Inflammatory macrophage (primary cell): Measurements from ENCODE around the gene SEC14L1.
"Not testable (repeated sequence)": the region's sequence is repeated elsewhere in the genome, so short reads cannot be mapped to it uniquely, and the experiment has no call there.

Source experiments
- DNase-seq, 2 donors: peaks; one replicate each; pipeline ENCODE4 v3.0.0-alpha.2; 2020 to 2022
- total RNA-seq, 18 experiments: gene quantifications; one replicate each; lab custom pipeline; 2026; ENCODE audit warnings: mixed read lengths in 6 of 18, inconsistent platforms in 2 of 18; lab: John Stamatoyannopoulos, UW

SEC14L1 gene
- 47.9 to 226 (median 146) reads per million in 18 experiments for total RNA-seq

DNA sequence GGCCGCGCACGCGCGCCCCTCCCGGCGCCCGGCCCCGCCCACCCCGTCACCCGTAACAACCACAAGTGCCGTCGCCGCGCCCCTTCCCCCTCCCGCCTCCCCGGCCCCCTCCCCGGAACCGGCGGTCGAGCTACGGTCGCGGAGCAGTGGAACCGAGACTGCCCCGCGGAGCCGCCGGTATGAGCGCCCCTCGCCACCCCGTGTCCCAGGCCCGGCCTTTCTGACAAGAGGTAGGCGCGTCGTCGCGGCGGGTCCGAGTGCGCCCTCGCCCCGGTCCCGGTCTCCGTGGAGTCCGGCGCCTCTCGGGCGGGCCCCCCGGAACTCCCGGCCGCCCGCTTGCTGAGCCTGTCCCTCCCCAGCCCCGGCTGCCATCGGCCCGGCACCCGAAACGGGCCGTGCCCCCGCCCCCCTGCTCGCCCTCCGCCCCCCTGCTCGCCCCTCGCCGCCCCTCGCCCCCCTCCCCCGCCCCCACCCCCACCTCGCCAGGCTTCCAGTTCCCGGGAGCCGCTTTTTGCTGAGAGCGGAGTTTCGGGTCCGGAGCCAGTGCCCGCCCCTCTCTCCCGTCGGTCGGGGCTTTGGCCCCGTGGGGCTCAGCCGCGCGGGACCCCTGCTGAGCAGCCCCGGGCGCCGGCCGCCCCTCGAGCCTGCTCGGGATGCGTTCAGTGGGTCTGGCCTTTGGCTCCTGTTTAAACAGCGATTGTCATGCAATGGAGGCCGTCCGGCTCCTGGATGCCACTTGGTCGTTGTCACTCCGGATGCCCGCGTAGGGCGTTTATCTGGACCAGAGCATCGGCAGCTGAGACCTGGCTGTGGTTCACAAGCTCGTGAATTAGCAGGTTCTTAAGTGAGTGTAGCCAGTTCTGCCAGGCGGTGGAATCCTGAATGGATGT is at the start of gene SEC14L1:
Gene SEC14L1 (plus strand): TSS at position 92 of the 890 bp plus-strand sequence. CDS start 2,628 bp downstream, outside the sequence.
- peak; percentile 33 to 40 for DNase-seq

DNA sequence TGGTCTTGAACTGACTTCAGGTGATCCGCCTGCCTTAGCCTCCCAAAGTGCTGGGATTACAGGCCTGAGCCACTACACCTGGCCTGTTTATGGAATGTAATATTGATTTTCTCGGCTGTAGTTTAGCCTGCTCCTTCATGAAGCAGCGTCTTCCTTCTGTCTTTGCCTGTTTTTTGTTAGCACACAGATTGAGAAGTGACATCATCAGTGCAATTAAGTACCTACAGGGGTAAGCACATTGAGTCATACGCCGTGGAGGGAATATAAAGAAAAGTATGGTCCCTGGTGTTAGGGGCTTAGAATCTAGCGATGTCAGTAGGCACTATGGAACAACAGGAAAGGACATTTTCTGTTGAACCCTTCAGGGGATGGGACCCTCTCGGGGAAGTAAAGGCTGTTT is 48.7 kb upstream of the SEC14L1 start:
- DNase-seq: no peak

DNA sequence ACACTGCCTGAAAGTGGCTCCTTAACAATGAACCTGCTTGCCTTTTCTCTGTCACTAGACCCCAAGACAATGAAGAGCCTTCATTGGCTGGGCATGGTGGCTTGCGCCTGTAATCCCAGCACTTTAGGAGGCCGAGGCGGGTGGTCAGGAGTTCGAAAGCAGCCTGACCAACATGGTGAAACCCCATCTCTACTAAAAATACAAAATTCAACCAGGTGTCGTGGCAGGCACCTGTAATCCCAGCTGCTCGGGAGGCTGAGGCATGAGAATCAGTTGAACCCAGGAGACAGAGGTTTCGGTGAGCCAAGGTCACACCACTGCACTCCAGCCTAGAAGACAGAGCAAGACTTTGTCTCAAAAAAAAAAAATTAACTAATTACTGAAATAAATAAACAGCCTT is 45.3 kb upstream of the SEC14L1 start:
- DNase-seq: no peak

DNA sequence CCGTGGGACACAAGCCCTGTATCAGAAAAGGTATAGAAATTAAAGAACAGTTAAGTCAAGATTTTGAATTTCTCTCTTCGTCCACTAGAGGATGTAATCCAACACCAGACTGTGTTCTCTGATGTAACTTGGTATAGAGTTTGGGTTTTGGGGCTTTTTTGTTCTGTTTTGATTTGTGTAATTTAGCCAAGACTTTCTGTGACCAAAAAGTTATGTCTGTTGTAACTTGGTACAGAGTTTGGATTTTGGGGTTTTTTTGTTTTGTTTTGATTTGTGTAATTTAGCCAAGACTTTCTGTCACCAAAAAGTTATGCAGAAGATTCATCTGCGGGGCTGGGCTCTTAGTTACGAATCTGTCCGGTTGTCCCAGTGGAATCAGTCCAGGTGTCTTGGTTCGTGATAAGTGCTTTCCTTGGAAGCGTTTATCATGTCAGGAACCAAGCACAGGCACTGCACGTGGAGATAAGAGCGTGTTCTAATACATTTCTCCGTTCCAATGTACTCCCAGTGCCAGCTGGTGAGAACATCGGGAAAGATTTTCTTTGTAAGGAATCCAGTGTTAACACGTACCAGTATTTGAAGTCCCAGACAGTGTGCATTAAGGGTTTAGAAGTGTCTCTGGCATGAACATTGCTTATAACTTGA is 44.1 kb upstream of the SEC14L1 start:
- DNase-seq: peak; percentile 32 to 67

DNA sequence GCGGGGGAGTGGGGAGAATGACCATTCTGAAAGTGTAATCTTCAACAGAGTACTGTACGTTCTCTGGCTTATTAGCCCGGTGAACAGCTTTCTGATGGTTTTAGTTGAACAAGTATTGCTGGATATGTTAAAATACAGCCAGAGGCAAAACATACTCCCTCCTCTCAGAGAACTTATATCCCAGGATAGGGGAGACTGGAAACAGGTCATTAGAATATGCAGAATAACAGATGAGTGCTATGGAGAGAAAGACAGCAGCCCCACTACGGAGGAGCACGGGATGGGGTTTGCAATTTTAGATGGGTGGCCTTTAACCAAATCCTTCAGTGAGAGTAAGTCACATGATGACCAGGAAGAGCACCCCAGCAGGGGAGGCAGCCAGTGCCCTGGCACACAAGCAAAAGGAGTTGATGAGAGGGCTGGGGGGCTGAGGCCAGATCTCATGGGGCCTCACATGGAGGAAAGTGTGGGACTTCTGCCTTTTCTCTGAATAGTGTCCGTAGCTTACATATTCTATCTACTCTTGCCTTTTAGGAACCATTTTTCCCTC is 43.1 kb upstream of the SEC14L1 start:
- peak; percentile 36 to 58 for DNase-seq

DNA sequence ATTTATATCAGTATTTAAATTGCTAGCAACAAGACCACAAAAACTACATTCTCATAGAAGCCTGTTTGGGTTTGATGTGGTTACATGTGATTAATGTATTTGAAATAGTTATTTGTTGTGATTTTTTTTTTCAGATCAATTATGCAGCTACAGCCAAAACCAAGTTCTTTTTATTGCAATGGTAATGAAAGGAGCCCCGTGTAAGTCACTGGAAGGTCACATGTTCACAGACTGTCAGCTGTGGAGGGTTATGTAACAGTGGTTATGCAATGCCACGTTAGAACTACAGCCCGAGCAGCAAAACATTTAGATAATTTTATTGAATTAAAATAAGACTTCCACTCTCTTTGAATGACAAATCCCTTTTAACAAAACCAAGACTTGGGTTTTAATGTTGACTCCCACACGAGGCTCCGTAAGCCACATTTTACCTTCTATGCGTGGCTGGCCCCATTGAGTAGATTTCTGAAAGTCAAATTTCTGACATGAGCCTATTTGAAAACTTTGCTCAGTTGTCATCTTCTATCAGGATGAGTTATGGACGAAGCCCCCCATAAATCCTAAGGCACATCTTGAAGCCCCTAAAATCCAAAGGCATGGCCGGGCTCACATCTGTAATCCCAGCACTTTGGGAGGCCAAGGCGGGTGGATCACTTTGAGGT is 41.8 kb upstream of the SEC14L1 start:
- peak; percentile 89 to 91 for DNase-seq

DNA sequence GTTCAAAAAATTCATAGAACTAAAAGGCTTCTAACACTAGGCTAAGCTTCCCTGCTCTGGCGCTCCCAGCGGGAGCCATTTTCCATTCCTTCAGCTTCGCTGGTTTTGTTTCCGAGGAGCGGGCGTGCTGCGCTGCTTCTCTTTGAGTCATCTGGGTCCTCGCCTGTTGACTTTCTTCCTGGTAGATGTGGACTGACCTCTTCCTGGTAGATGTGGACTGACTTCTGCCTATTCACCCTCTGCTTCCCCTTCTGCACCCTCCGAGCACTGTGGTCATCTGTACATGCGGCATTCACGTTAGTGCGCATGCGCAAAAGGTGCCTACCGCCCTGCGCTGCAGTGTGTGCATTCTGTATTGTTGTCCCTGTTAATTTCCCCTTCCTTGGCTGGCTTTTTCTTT is 40.8 kb upstream of the SEC14L1 start:
- peak; percentile 97 to 98 for DNase-seq

DNA sequence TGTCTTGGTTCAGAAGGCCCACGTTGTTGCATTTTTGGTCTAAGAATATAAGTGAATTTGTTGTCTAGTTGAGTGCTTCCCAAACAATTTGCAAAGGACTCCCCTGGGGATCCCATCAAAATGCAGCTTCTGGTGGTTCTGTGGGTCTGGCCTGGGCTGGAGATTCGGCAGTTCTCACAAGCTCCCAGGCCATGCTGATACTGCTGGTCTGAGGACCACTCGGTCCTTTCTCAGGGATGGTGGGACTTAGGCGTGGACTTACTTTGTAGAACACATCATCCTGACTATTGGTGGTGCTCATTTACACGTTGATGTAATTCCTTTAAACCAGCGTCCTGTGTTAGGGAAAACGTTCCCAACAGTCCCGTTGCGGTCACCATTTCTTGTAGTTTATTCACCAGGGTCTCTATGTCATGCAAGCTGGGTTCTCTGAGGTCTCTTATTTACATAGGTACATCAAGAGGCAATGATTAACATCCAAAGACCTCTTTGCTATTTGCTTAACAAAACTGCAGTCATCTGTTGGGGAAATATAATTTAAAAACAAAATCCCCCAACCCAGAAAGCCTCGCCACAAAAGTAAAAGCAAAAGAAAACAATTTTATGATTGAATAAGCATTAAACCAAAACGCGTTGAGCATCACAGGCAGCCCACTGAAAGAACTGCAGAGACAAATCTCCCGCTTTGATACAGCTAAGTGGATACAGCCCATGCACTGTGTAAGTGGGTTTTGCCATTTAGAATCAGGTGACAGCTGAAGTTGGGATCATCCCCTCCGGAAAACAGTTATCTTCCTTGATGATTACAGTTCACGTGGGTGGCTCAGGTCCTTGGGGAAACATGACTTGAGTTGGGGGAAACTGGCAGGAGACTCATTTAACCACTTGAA is 39.0 kb upstream of the SEC14L1 start:
- no peak for DNase-seq

DNA sequence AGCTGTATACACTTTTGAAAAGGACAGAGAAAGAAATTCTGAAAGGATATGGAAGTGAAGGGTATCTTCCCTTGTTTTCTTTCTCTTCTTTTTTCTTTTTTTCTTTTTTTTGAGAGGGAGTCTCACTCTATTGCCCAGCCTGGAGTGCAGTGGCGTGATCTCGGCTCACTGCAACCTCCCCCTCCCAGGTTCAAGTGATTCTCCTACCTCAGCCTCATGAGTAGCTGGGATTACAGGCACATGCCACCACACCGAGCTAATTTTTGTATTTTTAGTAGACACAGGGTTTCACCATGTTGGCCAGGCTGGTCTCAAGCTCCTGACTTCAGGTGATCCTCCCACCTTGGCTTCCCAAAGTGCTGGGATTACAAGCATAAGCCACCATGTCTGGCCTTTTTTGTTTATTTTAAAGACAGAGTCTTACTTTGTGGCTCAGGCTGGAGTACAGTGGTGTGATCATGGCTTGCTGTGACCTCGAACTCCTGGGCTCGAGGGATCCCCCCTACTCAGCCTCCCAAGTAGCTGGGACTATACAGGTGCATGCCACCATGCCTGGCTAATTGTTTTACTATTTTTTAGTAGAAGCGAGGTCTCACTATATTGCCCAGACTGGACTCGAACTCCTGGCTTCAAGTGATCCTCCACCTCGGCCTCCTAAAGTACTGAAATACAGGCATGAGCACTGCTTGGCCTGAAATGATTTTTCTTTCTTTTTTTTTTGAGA is 38.2 kb upstream of the SEC14L1 start:
- DNase-seq: not testable (repeated sequence)

DNA sequence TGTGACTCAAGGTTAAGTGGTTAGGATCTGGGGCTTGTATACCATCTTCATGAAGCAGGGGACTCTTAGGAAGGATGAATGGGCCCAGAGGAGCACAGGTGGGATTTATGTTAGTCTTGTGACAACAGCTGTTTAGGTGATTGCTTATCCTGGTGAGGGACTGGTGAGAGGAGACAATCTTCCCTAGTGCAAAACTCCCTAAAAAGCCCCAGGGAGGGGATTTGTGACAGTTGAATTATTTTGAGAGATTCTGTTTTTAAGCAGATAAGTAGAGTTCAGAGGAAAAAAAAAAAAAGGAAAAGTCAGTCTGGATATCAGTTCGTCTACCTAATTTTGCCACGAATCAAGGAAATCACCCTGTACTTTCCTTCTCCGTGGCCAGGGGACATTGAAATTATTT is 35.1 kb upstream of the SEC14L1 start:
- DNase-seq: no peak

DNA sequence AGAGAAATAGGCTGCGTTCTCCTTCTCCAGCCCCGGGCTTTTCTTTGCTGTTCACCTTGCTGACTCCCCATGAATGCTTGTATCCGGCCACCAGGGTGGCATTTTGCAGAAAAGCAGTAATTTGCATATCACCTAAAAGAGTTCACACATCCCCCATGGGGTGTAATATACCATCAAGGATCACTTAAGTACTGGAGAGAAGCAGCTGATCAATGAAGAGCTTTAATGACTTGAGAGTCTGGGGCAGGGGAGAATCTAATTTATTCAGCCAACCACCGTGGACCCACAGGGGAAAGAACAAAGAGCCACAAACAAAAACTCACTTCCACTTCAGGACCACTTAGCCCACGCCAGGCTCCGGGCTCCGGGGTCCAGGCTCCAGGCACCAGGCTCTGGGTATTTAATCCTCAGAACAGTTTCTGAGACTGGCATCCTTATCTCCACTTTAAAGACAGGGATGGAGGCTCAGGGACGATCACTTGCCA is 33.9 kb upstream of the SEC14L1 start:
- no peak for DNase-seq

DNA sequence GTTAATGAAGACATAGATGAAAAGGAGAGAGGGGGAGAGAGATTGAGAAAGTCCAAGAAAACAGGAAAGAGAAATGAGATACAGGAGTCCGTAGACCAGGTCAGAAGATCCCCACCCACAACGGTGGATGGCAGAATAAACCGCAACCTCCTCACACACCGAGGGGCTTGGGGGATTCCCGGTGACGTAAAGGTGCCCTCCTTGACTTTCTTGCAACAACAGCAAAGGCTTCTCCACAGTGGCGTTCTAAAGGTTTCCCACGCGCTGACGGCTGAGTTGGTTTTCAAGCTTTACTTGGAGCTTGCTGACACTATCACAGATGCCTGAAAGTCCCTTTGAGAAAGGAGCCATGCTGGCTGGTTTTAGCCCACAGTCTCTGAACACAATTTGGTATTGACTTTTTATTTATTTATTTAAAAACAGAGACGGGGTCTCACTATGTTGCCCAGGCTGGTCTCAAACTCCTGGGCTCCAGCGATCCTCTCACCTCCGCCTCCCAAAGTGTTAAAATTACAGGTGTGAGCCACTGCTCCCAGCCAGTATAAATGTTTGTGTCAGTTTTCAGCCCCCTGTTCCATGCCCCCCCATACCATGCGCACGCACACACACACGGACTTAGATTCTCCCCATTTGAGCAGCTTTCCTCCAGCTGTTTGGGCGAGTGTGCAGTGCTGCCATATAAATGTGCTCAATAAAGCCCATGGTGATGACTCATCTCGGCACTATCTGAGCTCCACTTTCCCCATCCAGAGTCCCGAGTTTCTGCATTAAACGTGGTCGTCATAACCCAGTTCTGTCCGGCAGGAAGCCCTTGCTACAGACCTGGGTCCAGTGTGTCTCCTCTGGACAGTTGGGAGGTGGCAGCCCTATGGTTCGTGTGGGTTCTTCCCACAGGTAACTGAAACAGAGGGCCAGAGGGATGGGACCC is 33.0 kb upstream of the SEC14L1 start:
- DNase-seq: no peak

DNA sequence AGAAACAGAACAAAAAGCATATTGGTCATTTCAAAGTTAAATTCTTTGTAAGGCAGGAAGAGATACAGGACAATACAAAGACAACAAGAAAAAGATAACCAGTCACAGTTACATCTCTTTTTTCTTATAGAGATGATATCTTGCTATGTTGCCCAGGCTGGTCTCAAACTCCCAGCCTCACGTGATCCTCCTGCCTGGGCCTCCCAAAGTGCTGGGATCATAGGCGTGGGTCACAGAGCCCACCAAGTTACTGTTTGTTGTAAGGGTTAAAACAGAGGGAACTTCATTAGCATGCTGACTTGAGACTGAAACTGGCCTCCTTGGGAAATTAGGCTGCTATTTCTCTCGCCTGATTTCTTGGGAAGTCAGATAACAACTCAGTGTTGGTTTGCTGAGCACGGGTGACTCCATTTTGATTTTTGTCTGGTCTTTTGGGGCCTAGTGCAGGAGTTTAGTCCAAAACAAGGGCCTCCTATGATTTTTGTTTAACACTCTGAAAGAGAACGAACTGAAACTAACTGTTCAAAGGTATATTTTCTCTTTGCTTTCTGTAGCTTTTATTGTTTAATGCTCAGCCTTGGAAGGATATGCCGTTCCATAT is 31.5 kb upstream of the SEC14L1 start:
- DNase-seq: no peak

DNA sequence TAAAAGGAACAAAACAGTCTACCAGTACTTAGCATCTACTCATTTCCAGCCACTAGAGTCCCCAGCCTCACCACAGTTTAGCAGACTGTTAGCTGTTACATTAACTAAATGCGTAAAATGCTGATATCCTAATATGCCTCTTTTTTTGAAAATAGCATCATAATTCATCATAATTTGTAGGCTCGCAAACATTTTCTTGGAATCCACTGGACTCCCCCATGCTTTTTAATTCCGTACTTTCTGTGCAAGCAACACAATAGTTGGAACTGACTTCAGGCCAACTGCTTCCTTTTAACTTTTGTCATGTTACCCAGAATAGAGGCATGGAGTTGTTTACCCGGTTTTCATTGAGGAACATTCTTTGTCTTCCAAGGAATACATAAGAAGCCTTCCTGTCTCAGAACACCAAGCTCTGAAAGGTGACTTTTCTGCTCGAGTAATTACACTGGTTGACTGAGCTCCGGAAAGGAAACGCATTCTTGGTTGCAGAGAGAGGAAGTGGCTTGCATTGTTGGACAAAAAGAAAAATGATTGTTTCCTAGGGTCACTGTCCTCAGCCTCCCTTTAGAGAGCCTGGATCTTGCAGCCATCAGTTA is 30.9 kb upstream of the SEC14L1 start:
- DNase-seq: peak; percentile 44 to 48

DNA sequence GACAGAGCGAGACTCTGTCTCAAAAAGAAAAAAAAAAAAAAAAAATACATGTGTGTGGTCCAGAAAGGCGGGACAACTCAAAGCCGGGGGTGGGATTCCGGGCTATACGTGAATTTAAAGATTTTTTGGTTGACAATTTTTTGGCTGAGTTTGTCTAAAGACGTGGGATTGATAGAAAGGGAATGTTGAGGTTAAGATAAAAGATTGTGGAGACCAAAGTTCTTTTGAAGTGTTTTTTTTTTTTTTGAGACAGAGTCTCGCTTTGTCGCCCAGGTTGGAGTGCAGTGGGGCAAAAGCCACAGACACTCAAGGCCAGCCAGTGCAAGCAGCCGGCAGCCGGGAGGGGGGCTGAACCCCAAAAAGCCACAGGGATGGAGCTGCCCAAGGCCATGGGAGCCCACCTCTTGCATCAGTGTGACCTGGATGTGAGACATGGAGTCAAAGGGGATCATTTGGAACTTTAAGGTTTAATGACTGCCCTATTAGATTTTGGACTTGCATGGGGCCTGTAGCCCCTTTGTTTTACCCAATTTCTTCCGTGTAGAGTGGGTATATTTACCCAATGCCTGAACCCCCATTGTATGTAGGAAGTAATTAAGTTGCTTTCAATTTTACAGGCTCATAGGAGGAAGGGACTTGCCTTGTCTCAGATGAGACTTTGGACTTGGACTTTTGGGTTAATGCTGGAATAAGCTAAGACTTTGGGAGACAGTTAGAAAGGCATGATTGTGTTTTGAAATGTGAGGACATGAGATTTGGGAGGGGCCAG is 29.4 kb upstream of the SEC14L1 start:
- not testable (repeated sequence) for DNase-seq

DNA sequence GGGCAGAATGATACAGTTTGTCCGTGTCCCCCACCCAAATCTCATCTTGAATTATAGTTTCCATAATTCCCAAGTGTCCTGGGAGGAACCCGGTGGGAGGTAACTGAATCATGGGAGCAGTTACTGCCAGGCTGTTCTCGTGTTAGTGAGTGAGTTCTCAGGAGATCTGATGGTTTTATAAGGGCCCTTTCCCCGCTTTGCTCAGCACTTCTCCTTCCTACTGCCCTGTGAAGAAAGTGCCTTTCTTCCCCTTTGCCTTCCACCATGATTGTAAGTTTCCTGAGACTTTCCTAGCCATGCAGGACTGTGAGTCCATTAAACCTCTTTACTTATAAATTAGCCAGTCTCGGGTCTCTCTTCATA is 28.9 kb upstream of the SEC14L1 start:
- peak; percentile 87 to 90 for DNase-seq

DNA sequence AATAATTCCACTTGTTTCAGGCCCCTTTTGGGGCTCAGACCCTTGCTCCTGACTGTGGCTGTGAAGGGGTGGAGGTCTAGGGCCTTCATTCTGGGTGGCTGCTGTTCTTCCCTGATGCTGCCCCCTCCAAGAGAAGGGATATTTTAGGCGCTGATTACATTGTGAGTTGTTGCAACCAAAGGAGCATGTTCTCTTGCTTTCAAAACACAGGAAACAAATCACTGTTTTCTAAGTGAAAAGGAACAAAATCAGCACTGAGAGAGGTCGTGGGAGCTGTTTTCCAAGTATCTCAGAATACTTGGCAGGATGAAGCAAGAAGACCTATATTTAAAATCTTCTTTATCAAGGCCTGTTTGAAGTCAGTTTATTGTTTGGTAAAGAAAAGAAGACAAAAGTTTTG is 25.3 kb upstream of the SEC14L1 start:
- peak; percentile 89 for DNase-seq

DNA sequence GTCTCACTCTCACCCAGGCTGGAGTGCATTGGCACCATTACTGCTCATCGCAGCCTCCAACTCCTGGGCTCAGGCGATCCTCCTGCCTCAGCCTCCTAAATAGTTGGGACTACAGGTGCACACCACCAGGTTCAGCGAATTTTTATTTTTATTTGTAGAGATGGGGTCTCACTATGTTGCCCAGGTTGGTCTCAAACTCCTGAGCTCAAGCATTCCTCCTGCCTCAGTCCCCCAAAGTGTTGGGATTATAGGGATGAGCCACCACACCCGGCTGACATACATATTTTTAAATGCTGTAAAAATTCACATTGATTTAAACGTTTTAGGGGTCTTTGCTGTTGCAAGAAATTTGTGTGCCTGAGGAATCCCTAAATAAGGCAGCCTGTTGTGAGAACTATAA is 24.8 kb upstream of the SEC14L1 start:
- DNase-seq: no peak
